ENCODE results near the gene PGM1.

DNA sequence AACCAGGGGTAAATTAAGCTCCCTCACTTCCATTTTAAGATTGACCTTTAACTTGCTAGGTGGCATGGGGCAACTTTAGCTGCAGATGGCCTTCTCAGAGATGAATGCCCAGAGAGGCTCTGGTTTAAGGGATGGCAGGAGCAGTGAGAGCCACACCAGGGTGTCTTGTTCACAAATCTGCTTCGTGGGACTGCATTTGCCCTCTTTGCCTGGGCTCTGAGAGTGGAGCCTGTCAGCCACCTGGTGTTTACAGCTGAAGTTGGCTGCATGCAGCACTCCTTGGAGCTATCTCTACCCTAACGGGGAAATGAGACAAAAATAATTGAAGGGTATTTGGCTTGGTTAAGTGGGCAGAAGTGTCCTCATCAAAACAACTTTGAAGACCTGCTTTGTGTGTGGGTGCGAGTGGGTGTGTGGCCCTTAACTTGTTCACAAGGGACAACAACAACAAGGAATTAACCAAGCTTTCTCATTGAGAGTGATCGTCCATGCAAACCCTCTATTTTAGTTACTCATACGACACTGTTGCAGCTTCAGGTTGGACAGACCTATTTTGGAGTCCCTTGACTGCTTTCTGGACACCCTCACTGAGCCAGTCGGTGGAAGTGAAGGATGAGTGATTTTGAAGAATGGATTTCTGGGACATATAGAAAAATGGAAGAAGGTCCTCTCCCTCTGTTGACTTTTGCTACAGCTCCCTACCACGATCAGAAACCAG lies 29.8 kb downstream of the PGM1 start:
- TF ChIP-seq POLR2A (IDR thresholded peaks at IDR 0.05; ENCODE audit: low read depth, low read length), result no peak
- TF ChIP-seq SPI1 (IDR thresholded peaks at IDR 0.05; ENCODE audit: low read depth, low read length), result no peak
- no peak for TF ChIP-seq POLR2AphosphoS5 (IDR thresholded peaks at IDR 0.05; ENCODE audit: low read depth, low read length)
- no peak for TF ChIP-seq TAF1 (IDR thresholded peaks at IDR 0.05; ENCODE audit: low read depth, low read length)
